ENCODE results near the gene SORL1.

DNA sequence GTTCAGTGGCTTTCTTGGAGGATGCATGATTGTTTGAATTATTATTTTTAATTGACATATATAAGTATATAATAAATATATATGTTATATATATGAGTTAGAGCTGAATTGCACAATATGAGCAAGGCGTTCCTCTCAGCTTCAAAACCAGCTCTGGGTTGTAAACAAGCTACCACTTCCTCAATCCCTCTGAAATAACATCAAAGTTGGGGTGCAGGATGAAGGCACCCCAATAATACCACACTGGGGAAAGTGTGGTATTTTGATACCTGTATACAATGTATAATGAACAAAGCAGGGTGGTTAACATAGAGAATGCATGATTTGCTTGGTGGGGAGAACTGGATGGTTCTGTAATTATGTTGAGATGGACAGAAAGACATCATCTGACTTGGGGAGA is 1.7 kb upstream of the SORL1 start:
- TF ChIP-seq POLR2A (IDR thresholded peaks at IDR 0.05): no peak
- TF ChIP-seq CTCF (IDR thresholded peaks at IDR 0.05): no peak

Measured in gastroesophageal sphincter (tissue), 3 donors.